IMR-90 (cell line): ENCODE results near the gene KCNJ13. TPM values are rescaled to one million over a fixed set of nuclear protein-coding genes. Genes with fewer than 3 reads are reported as not detected.

Source experiments
- ATAC-seq: fragments of 200-7000 bp; cut with Tn5 transposase; 2 replicates; pipeline ENCODE4 v1.9.1; 2020; ENCODE audit warnings: low read depth, mild to moderate bottlenecking, moderate library complexity
- BruUV-seq: library from RNA; stranded (reverse); fragments of 400-500 nt; replicated peaks from 2 replicates; lab custom pipeline; 2021; lab: Mats Ljungman, UMichigan
- CTCF ChIA-PET: fragments of 300-600 bp; formaldehyde crosslinking; extraction: SDS; loops from one replicate; lab custom pipeline; 2021; ENCODE audit warnings: antibody characterized with exemption; lab: Yijun Ruan, JAX
- POLR2A ChIA-PET: fragments of 300-600 bp; sonication (Branson Sonifier 250); formaldehyde crosslinking; loops from one replicate; lab custom pipeline; 2022; ENCODE audit warnings: antibody characterized with exemption; ENCODE audit not compliant: unreplicated experiment; lab: Charles Lee
- DNase-seq: peaks from one replicate; pipeline ENCODE4 v3.0.0; 2013
- H2AFZ ChIP-seq: replicated peaks from 2 replicates; pipeline ENCODE3; 2013; ENCODE audit warnings: low read length, mild to moderate bottlenecking; ENCODE audit not compliant: poor library complexity
- H2AK5ac ChIP-seq: 2 replicates; pipeline ENCODE4 v1.6.1; 2013; ENCODE audit warnings: low read depth, low read length, inconsistent platforms
- H2AK9ac ChIP-seq: replicated peaks from 2 replicates; pipeline ENCODE3; 2013; ENCODE audit warnings: mild to moderate bottlenecking, low read depth, low read length, moderate library complexity; ENCODE audit not compliant: poor library complexity
- H2BK120ac ChIP-seq: 2 replicates; pipeline ENCODE4 v1.6.1; 2013; ENCODE audit warnings: low read depth, low read length, inconsistent platforms
- H2BK15ac ChIP-seq: 3 replicates; pipeline ENCODE4 v1.6.1; 2013; ENCODE audit warnings: low read depth, low read length, inconsistent platforms
- H2BK20ac ChIP-seq: 2 replicates; pipeline ENCODE4 v1.6.1; 2013; ENCODE audit warnings: low read depth, mild to moderate bottlenecking, inconsistent platforms, low read length, moderate library complexity
- H2BK5ac ChIP-seq: 2 replicates; pipeline ENCODE4 v1.6.1; 2013; ENCODE audit warnings: mild to moderate bottlenecking, low read depth, low read length, inconsistent platforms; ENCODE audit not compliant: poor library complexity, severe bottlenecking
- H3K14ac ChIP-seq: replicated peaks from 2 replicates; pipeline ENCODE4 v1.6.1; 2013; ENCODE audit warnings: low read depth, low read length, inconsistent platforms
- H3K18ac ChIP-seq: 2 replicates; pipeline ENCODE4 v1.6.1; 2013; ENCODE audit warnings: low read depth, low read length, control low read depth
- H3K23ac ChIP-seq: 2 replicates; pipeline ENCODE4 v1.6.1; 2013; ENCODE audit warnings: low read depth, low read length, inconsistent platforms
- H3K27ac ChIP-seq: 2 replicates; pipeline ENCODE4 v1.5.1; 2013; ENCODE audit warnings: mild to moderate bottlenecking, control low read depth, low read length; ENCODE audit not compliant: insufficient read depth
- H3K27me3 ChIP-seq: 2 replicates; pipeline ENCODE4 v1.6.1; 2013; ENCODE audit warnings: low read length; ENCODE audit not compliant: control insufficient read depth, insufficient read depth
- H3K36me3 ChIP-seq: 2 replicates; pipeline ENCODE4 v1.6.1; 2013; ENCODE audit warnings: low read length, mixed read lengths; ENCODE audit not compliant: control insufficient read depth, insufficient read depth
- H3K4ac ChIP-seq: 2 replicates; pipeline ENCODE4 v1.6.1; 2013; ENCODE audit warnings: low read depth, low read length, inconsistent platforms
- H3K4me1 ChIP-seq: 2 replicates; pipeline ENCODE4 v1.6.1; 2013; ENCODE audit warnings: low read length, mixed read lengths; ENCODE audit not compliant: control insufficient read depth, insufficient read depth
- H3K4me2 ChIP-seq: 2 replicates; pipeline ENCODE4 v1.6.1; 2013; ENCODE audit warnings: low read depth, mild to moderate bottlenecking, control low read depth, low read length, moderate library complexity
- H3K4me3 ChIP-seq: 2 replicates; pipeline ENCODE4 v1.5.1; 2013; ENCODE audit warnings: low read depth, mild to moderate bottlenecking, control low read depth, low read length, moderate library complexity; ENCODE audit not compliant: insufficient read depth
- H3K56ac ChIP-seq: 2 replicates; pipeline ENCODE4 v1.6.1; 2013; ENCODE audit warnings: low read length, inconsistent platforms; ENCODE audit not compliant: insufficient read depth; ENCODE audit errors: extremely low read depth
- H3K79me1 ChIP-seq, 2 experiments: 2 replicates each; pipeline ENCODE4 v1.6.1; 2013; ENCODE audit warnings: low read length in 2 of 2, inconsistent platforms in 1 of 2, low read depth in 1 of 2
- H3K9ac ChIP-seq: 2 replicates; pipeline ENCODE4 v1.6.1; 2013; ENCODE audit warnings: low read depth, low read length, control low read depth
- H3K9me1 ChIP-seq: 2 replicates; pipeline ENCODE4 v1.6.1; 2013; ENCODE audit warnings: low read length, inconsistent platforms; ENCODE audit not compliant: insufficient read depth
- H3K9me3 ChIP-seq: 2 replicates; pipeline ENCODE4 v1.6.1; 2013; ENCODE audit warnings: low read length; ENCODE audit not compliant: control insufficient read depth, insufficient read depth
- H4K20me1 ChIP-seq: 2 replicates; pipeline ENCODE4 v1.6.1; 2013; ENCODE audit warnings: low read length, inconsistent platforms; ENCODE audit not compliant: insufficient read depth
- H4K5ac ChIP-seq: 2 replicates; pipeline ENCODE4 v1.6.1; 2013; ENCODE audit warnings: mild to moderate bottlenecking, low read depth, low read length, control low read depth
- H4K8ac ChIP-seq, 2 experiments: 2 replicates each; pipeline ENCODE4 v1.6.1; 2013; ENCODE audit warnings: low read depth in 2 of 2, low read length in 2 of 2, control low read depth in 1 of 2, inconsistent platforms in 1 of 2
- H4K91ac ChIP-seq: 2 replicates; pipeline ENCODE4 v1.6.1; 2013; ENCODE audit warnings: low read depth, low read length, inconsistent platforms; ENCODE audit not compliant: insufficient read depth
- CHD1 ChIP-seq: IDR thresholded peaks from 2 replicates; pipeline ENCODE4 v1.6.1; 2012; ENCODE audit warnings: low read depth, low read length, improper control_type of control experiment
- FOS ChIP-seq: fragments of 150-350 bp; IDR thresholded peaks from 2 replicates; pipeline ENCODE4 v1.6.1; 2016; ENCODE audit warnings: low read depth, low read length
- NFE2L2 ChIP-seq: fragments of 150-350 bp; IDR thresholded peaks from 2 replicates; pipeline ENCODE4 v1.6.1; 2016; ENCODE audit warnings: low read depth, mild to moderate bottlenecking, low read length
- RAD21 ChIP-seq: IDR thresholded peaks from 2 replicates; pipeline ENCODE4 v1.6.1; 2012; ENCODE audit warnings: low read length, improper control_type of control experiment
- SMC3 ChIP-seq: fragments of 150-350 bp; IDR thresholded peaks from 2 replicates; pipeline ENCODE4 v1.6.1; 2016; ENCODE audit warnings: low read depth, mild to moderate bottlenecking, antibody characterized with exemption, low read length, moderate library complexity
- WGBS, 2 experiments: methylation state at CpG; one replicate each; pipeline versions ENCODE4 v1.1.5 to v1.1.7; 2013; ENCODE audit warnings: missing lambda C conversion rate in 2 of 2; ENCODE audit not compliant: insufficient read length in 1 of 2; ENCODE audit errors: extremely low coverage in 2 of 2; 5-methylcytosine and 5-hydroxymethylcytosine counted together
- dilution Hi-C: fragments of 300-500 bp; cut with HindIII; formaldehyde crosslinking; loops from one replicate; pipeline ENCODE4 v1.14.3; 2018; ENCODE audit warnings: low sequenced_read_pairs; ENCODE audit not compliant: unreplicated experiment
- in situ Hi-C: fragments of 300-500 bp; cut with MboI; formaldehyde crosslinking; loops from 3 replicates; pipeline ENCODE4 v1.14.3; 2019; ENCODE audit warnings: low sequenced_read_pairs, inconsistent platforms, mixed read lengths
- intact Hi-C: fragments of 100-400 bp; cut with micrococcal nuclease; formaldehyde crosslinking; loops from 2 replicates; pipeline ENCODE4 v1.10.0; 2022
- polyA plus RNA-seq, 3 experiments: library from polyadenylated mRNA; depleted of rRNA; stranded (reverse); fragments of >200 nt; gene quantifications; 2 replicates each; pipeline ENCODE4 v1.2.3, GENCODE V29; 2012; ENCODE audit warnings: low replicate concordance in 1 of 3
- total RNA-seq: library from RNA; depleted of rRNA; stranded (reverse); fragments of >200 nt; gene quantifications from 2 replicates; pipeline ENCODE4 v1.2.3, GENCODE V29; 2012
- TF ChIP-seq, protein P1 (sequence below): fragments of 150-350 bp; IDR thresholded peaks from 2 replicates; pipeline ENCODE4 v1.6.1; 2017; ENCODE audit warnings: mild to moderate bottlenecking, antibody characterized with exemption, low read length, low read depth
- TF ChIP-seq, protein P2 (sequence below): fragments of 150-350 bp; IDR thresholded peaks from 2 replicates; pipeline ENCODE4 v1.6.1; 2016; ENCODE audit warnings: low read depth, mild to moderate bottlenecking, low read length, moderate library complexity, borderline replicate concordance

The KCNJ13 gene
- total and polyA plus RNA-seq, 2 of the 4 experiments (the other 2 are of a cell fraction): not detected

DNA sequence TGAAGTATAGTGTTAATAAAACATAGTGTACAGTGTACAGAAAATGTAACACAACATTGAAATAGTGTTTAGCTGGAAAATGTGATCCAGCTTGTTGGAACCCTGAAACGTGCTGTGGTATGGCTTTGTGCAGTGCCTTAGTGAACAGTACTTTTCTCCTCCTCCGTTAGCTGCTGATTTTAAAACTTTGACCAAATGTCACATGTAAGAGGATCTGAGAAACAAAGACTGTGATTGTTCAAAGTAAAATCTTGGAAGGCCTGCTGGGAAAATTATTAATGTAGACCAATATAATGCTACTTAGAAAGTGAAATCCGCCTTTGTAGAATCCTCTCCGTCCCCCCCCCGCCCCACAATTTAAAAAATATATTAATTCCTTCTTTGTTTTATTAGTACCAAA lies 911 bp upstream of the KCNJ13 start:
- Histone ChIP-seq H2BK20ac (no peak overlapping the region), H4K5ac (no peak overlapping the region), H3K23ac (no peak overlapping the region), H3K27ac (no peak overlapping the region), H3K4me2 (no peak overlapping the region), H2BK15ac (no peak overlapping the region), H4K8ac (no peak overlapping the region), H2BK120ac (no peak overlapping the region), H3K18ac (no peak overlapping the region), H3K79me1 (peaks cover 3 to 12% of the 10 kb centered on the region in 2 experiments; a peak in 3 of 4 replicates), H3K9me3 (no peaks in the 10 kb centered on the region), H2BK5ac (no peak overlapping the region), H3K4me3 (no peak overlapping the region), H3K56ac (no peak overlapping the region), H3K14ac (no peak overlapping the region), H3K9ac (no peak overlapping the region), H3K27me3 (no peaks in the 10 kb centered on the region), H4K20me1 (no peaks in the 10 kb centered on the region), H3K4ac (no peak overlapping the region), H2AK9ac (no peak overlapping the region), H3K9me1 (no peaks in the 10 kb centered on the region), H3K4me1 (no peaks in the 10 kb centered on the region; the same call in 1 of the 2 replicates), H2AFZ (no peak overlapping the region), H3K36me3 (peaks cover 5% of the 10 kb centered on the region; the same call in 1 of the 2 replicates), H2AK5ac (no peak overlapping the region), H4K91ac (no peak overlapping the region)
- 80 to 100% methylated on average over 1 to 2 of the region's 5 CpGs for WGBS, 2 experiments
- CTCF ChIA-PET: no interaction called here
- intact Hi-C loops (loop anchor here (10.0 kb wide), 1 partner anchor 172 kb away; no protein-coding TSS in a partner anchor), in situ Hi-C loops (no loop called here), dilution Hi-C loops (no loop called here)
- DNase-seq: no peak
- BruUV-seq: no TSS peak
- POLR2A ChIA-PET: no interaction called here
- TF ChIP-seq FOS: no peak
- no peak for TF ChIP-seq CHD1
- no peak for TF ChIP-seq RAD21
- TF ChIP-seq SMC3: no peak
- TF ChIP-seq, protein P1, sequence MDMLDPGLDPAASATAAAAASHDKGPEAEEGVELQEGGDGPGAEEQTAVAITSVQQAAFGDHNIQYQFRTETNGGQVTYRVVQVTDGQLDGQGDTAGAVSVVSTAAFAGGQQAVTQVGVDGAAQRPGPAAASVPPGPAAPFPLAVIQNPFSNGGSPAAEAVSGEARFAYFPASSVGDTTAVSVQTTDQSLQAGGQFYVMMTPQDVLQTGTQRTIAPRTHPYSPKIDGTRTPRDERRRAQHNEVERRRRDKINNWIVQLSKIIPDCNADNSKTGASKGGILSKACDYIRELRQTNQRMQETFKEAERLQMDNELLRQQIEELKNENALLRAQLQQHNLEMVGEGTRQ: no peak
- TF ChIP-seq, protein P2, sequence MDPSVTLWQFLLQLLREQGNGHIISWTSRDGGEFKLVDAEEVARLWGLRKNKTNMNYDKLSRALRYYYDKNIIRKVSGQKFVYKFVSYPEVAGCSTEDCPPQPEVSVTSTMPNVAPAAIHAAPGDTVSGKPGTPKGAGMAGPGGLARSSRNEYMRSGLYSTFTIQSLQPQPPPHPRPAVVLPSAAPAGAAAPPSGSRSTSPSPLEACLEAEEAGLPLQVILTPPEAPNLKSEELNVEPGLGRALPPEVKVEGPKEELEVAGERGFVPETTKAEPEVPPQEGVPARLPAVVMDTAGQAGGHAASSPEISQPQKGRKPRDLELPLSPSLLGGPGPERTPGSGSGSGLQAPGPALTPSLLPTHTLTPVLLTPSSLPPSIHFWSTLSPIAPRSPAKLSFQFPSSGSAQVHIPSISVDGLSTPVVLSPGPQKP: no peak
- no peak for TF ChIP-seq NFE2L2
- no peak for ATAC-seq
